ENCODE measurements around the gene DLGAP1. TPM values are rescaled to one million over a fixed set of nuclear protein-coding genes. Genes with fewer than 3 reads are reported as not detected.
A peak's percentile ranks its signal among the peaks of the same experiment; 100 is the strongest.

Gene DLGAP1
- total and polyA plus RNA-seq, 2 experiments from 2014 or later: 17.0 to 48.5 TPM

- no peak for DNase-seq (ENCODE audit: low spot score)
- Mint-ChIP-seq H3K27me3 (ENCODE audit: insufficient read depth, low read depth, poor library complexity) (peaks cover 2% of the 10 kb centered on the region), H3K9me3 (no peaks in the 10 kb centered on the region), H3K4me3 (no peak overlapping the region), H3K27ac (no peak overlapping the region), H3K4me1 (peaks cover 18% of the 10 kb centered on the region), H3K36me3 (ENCODE audit: low read depth) (no peaks in the 10 kb centered on the region)
- no peaks in the 10 kb centered on the region for H3F3A ChIP-seq (replicated peaks; ENCODE audit: low read depth)
- TF ChIP-seq REST (IDR thresholded peaks at IDR 0.05; ENCODE audit: unreplicated experiment) (no peak), EZH2phosphoT487 (IDR thresholded peaks at IDR 0.05; ENCODE audit: unreplicated experiment) (no peak), JUNB (IDR thresholded peaks at IDR 0.05; ENCODE audit: unreplicated experiment) (no peak), CTCF (conservative IDR thresholded peaks at IDR 0.05; ENCODE audit: low read depth in 2 of 2) (no peak), NANOG (IDR thresholded peaks at IDR 0.05; ENCODE audit: borderline replicate concordance) (no peak), EZH2 (IDR thresholded peaks at IDR 0.05; ENCODE audit: low read depth, unreplicated experiment) (no peak), POLR2AphosphoS5 (IDR thresholded peaks at IDR 0.05; ENCODE audit: low read depth) (no peak), ETS1 (IDR thresholded peaks at IDR 0.05) (no peak)
- H4K20me1 ChIP-seq (replicated peaks; ENCODE audit: insufficient read depth): no peaks in the 10 kb centered on the region
- no peaks in the 10 kb centered on the region for H3K9me2 ChIP-seq (ENCODE audit: insufficient read depth)
- no peak overlapping the region for H3K27ac ChIP-seq (ENCODE audit: low read depth)
- H3K4me3 ChIP-seq: no peak overlapping the region
- ATAC-seq: no peak
- H2AFZ ChIP-seq: no peak overlapping the region
- no peak overlapping the region for H3K4me2 ChIP-seq
- no peaks in the 10 kb centered on the region for H3K79me2 ChIP-seq (replicated peaks; ENCODE audit: insufficient read depth)
- no peaks in the 10 kb centered on the region for H3K27me3 ChIP-seq (ENCODE audit: insufficient read depth)
- no peaks in the 10 kb centered on the region for H3K36me3 ChIP-seq (ENCODE audit: insufficient read depth)
- H3K4me1 ChIP-seq (ENCODE audit: insufficient read depth): peaks cover 18% of the 10 kb centered on the region
Measured at GRCh38 chr18:4198956-4199355, 256.2 kb downstream of the DLGAP1 start.

GRCh38 chr18:4196351-4196750 lies 258.8 kb downstream of the DLGAP1 start:
- no peaks in the 10 kb centered on the region for H3K36me3 Mint-ChIP-seq (ENCODE audit: low read depth)
- no peak overlapping the region for H3K27ac ChIP-seq (ENCODE audit: low read depth)
- H3K36me3 ChIP-seq (ENCODE audit: insufficient read depth): no peaks in the 10 kb centered on the region
- no peak for ATAC-seq
- no peak overlapping the region for H3K4me3 ChIP-seq
- H2AFZ ChIP-seq: no peak overlapping the region
- 0 out of 2 replicates have a peak overlapping the region, but pooled peaks have one; percentile 28 for H3K4me2 ChIP-seq
- H3K27me3 Mint-ChIP-seq (ENCODE audit: insufficient read depth, low read depth, poor library complexity): peaks cover 2% of the 10 kb centered on the region
- H3K79me2 ChIP-seq (replicated peaks; ENCODE audit: insufficient read depth): no peaks in the 10 kb centered on the region
- H3F3A ChIP-seq (replicated peaks; ENCODE audit: low read depth): no peaks in the 10 kb centered on the region
- no peaks in the 10 kb centered on the region for H3K27me3 ChIP-seq (ENCODE audit: insufficient read depth)
- H3K9me2 ChIP-seq (ENCODE audit: insufficient read depth): no peaks in the 10 kb centered on the region
- H3K27ac Mint-ChIP-seq: no peak overlapping the region
- H3K9me3 Mint-ChIP-seq: no peaks in the 10 kb centered on the region
- peaks cover 18% of the 10 kb centered on the region for H3K4me1 ChIP-seq (ENCODE audit: insufficient read depth)
- DNase-seq (ENCODE audit: low spot score): no peak
- H4K20me1 ChIP-seq (replicated peaks; ENCODE audit: insufficient read depth): no peaks in the 10 kb centered on the region
- peaks cover 20% of the 10 kb centered on the region for H3K4me1 Mint-ChIP-seq
- no peak overlapping the region for H3K4me3 Mint-ChIP-seq
- no peak for TF ChIP-seq EZH2 (IDR thresholded peaks at IDR 0.05; ENCODE audit: low read depth, unreplicated experiment)
- TF ChIP-seq ZNF331 (CRISPR knock-in tag; IDR thresholded peaks at IDR 0.05; ENCODE audit: low read depth): no peak
- TF ChIP-seq ZNF462 (CRISPR knock-in tag; IDR thresholded peaks at IDR 0.05): no peak

Measured in GM23338 (cell line).